Left hindlimb (tissue), 1 donor: ENCODE measurements around the gene LINC00305.

Experiments used
- DNase-seq: peaks from one replicate; pipeline ENCODE4 v3.0.0-alpha.2; 2018

The LINC00305 gene

DNA sequence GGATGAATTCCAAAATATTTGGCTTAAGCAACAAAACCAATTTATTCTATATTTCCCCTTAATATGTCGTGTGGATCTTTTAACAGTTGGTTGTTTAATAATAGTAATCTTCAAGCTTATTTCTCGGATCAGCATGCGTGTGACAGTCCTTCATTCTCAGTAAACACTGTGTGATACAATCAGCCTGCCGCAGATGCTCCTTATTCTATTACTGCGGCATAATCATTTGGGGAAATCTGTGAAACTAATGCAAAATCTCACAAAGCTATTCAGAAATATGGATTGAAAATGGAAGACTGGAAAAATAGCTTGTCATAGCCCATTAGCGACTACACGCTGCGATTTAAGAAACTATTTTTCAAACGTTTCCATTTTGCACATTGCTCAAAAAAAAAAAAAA, 36.9 kb downstream of the LINC00305 start:
- no peak for DNase-seq

DNA sequence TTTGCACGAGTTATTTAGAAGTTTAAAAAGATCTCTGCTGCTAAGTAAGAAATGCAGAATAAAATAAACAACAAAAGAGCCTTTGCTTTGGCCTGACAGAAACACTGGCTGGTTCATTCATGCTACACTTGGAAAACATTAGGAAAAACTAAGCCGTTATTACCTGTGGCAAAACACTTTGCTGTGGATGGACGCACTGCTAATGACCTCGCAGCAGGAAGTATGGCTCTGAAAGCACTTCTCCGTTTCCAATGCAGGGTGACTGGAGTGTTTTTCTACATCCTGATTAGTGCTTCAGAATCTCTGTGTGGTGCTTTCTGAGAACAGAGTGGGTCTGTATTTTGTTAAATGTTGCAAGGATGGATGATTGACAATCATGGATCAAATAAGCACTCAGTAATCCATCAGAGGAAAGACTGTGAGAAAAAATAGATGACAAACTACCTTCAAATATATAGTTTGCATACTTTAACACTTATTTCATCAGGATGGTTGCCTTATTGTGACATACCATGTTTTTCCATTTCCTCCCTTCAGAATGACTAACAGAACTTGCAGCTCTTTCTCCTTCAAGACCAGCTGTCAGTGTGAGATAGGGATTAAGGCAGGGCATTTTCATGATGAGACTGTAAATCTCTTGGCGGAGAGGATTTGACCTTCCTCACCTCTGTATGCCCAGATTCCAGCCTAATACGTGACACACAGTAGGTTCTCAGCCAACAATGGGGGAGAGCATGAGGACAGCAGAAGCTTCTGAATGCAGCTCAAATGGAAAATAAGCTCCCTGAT, 38.0 kb downstream of the LINC00305 start:
- no peak for DNase-seq

DNA sequence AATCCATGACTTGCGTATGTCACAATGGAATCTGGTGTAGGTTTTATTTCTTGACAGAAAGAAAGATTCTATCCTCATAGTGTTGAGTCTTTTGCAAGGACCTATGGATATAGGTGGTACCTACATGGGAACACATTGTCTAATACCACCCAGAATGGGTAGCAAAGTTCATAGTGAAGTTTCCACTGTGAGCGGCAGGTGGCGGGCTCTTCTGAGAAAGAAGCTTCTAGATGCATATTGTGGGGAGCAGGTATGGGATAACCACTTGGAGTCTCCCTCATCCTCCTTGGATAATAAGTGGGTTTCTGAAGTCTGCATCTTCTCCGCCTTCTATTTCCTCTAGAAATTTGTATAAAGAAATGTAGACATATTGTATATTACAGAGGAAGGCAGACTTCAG, 44.9 kb downstream of the LINC00305 start:
- no peak for DNase-seq

DNA sequence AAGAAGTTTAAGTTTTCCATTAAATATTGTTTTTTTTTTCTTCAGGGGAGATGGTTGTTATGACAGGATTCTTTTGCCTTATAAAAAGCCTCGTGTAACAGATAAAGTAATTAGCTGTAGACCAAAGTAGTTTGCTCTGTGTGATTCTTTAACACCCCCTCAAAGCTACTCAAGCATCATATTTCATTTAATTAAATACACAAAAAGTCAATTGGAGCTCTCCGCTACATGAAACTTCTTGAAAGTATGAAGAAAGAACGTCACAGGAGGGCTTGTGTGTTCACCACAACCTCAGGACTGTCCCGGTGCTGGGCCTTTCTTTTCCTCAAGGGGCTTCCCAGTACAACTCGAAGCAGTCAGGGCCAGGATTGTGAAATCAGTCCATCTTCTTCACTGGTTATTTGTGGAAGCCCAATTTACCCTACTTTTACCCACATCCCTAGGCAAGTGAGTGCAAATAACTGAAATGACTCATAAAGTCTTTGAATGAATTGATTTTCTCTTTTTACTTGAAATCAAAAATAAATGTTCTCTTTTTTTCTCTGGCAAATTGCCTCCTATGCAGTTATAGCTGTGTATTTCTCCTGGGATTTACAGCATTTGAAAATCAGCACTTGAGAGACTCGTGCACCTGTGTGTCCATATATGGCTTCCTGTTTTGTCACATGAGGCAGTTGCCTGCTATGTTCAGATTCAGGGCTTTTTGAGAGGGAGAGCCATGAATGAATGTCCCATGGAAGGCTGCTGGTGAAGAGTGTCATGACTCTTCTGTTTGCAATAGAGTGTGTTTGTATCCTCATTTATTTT, 48.6 kb downstream of the LINC00305 start:
- DNase-seq = no peak

DNA sequence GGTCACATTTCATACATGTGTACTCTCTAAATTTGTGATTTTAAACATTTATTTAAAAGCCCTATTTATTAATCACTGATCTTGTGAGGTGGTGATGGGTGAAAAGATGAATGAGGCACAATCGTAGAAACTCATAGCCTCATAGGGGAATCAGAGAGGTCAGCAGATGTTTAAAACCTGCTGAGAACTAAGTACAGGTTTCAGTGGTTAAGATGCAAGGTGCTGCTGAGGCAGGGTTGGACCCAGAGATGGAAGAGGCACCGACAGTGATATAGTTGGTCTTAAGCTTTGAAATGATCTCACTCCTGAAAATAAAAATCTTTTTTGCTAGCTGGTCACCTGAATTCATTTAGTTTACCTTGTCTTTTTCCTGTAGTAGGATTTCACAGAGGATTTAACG, 49.6 kb downstream of the LINC00305 start:
- no peak for DNase-seq

DNA sequence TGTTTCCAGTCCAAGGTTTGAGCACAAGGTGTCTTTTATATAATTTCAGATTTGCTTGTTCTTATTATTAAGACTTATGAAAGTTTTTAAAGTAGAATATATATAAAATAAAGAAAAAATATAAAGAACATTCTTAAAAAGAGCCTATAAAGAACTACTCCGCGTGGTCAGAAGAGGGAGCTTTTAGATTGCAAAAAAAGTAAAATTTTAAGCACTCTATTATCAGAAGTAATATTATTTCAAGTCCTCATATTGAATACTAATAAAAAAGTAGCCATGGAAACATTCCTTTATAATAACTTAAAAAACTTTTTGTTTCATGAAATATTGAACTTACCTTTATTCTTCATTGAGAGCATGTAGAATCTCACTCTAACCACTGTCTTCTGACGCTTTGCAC, 51.4 kb downstream of the LINC00305 start:
- no peak for DNase-seq

DNA sequence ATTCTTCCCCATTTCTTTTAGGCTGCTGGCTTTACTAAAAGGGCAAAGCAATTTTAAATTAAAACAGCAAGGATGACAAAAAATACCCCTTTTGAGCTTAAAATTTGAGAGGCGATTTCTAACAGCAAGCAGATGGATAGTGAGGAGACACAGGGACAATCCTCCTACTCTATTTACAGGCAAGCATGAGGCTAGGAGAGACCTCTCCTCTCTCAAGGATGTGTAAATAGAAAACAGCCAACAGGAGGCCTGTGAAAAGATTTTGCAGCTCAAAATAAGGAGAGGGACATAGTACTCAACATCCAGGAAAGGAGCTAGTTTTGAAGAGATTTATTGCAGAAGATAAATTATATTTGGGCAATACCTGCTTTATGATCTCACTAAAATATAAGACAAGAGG, 53.8 kb downstream of the LINC00305 start:
- no peak for DNase-seq

DNA sequence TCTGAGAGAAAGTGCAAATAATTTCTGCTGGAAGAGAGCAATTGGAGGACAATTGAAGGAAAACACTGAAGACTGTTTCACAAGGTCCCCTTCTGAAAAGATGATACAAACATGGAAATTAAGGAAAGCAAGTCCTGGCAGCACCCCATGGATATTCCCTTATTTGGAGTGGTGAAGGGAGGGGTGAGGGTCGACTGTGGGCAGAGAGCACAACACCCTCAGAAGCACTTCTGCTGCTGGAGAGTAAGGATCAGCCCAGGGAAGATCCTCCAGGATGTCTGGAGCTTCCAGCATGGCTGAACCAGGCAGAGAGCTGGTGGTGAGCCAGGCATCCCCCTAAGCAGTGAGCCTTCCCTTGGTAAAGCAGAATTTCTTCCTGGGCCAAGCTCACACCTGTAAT, 54.7 kb downstream of the LINC00305 start:
- DNase-seq = no peak

DNA sequence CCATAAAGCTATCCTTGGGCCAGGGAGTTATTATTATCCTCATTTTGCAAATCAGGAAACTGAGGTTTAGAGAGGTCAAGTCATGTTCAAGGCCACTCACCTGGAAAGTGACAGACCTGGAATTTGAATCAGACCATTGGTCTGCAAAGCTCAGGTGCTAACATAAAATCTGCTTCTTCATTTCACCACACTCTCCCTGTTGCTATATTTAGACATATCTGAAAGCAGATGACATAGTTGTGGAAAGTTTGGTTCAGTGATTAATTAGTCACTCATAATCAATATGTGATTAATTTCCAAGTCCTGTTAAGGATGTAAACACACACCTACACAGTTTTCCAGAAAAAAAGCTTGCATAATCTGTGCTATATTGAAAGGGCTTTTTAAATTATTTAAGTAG, 57.4 kb downstream of the LINC00305 start:
- no peak for DNase-seq

DNA sequence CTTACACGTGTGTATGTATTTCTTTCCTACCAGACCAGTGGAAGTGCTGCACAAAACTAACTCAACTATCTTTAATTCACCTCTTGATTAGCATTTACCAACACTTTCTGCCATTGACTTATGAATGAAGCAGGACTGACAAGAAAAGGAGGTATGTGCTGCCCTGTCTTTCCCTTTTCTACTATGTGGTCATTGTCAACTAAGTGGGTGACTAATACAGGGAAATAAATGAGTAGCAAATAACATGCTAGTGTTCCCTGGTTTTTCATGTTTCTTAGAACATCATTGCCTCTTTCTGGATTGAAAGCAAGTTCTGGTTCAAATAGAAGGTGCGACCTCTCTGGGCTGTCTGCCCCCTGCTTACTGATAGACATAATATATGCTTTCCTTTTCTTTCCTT, 58.0 kb downstream of the LINC00305 start:
- DNase-seq = no peak

DNA sequence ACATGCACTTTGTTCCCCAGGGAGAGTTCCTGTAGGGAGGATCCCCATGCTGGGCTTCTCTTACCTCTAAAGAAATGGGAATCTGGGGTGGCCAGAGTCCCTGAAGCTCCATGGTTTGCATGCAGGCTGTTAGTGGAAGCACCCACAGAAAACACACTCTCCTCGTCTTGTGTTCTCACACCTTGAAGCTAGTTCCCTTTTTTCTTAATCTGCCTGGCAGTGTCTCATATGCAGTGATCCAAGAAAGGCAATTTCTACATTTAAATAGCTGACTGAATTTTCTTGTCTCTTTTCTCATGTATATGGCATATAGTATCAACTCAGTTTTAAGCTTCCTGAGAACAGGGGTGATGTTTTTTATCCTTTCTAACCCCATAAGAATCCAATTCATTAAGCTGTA, 65.0 kb downstream of the LINC00305 start:
- no peak for DNase-seq

DNA sequence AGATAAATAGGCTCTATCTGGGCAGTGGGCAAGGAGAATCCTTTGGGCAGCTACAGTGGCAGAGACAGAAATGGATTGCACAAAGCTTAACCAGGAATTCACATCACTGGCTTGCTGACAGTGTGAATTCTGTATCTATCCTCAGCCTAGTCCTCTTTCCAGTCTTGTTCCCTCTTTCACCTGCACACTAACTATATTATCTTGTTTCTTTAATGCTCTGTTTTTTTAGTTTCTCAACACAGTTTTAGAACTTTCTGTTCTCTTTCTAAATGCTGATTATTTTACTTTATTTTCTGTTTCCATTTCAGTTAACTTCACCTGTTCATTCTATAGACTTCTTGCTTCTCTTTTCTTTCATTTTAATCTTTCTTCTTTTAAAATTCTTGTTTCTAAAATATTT, 66.4 kb downstream of the LINC00305 start:
- DNase-seq = no peak

DNA sequence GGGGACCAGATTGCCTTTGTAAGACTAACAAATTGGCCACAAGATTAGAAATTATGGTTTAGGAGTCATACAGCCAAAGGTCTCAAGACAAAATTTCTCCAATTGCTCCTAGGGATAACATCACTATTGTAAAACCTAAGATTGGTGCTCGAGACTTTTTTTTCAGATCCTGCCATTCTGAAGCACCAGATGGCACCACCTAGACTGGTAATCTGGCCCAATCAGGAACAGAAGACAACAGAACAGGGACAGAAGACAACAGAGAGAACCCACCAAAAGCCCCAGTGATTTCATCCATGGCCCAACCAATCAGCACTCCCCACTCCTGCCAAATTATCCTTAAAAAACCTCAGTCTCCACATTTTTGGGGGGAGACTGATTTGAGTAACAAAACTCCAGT, 66.8 kb downstream of the LINC00305 start:
- DNase-seq = no peak

DNA sequence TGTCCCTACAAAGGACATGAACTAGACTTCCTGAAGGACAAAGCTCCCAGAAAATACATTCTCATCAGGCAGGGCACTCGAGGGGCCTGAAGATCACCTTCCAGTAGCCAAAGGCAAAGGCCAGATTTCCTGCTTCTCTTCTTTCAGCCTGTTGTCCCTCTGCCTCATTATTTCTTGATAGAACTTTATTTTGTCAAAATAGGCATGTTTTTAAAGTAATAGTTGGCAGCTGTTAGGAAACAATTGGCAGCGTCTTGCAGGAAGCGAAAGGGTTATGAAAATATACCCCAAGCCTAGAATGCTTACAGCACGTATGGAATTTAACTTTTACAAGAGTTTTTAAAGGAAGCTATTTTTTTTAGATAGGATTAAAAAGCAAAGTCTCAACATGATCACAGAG, 74.9 kb downstream of the LINC00305 start:
- no peak for DNase-seq

DNA sequence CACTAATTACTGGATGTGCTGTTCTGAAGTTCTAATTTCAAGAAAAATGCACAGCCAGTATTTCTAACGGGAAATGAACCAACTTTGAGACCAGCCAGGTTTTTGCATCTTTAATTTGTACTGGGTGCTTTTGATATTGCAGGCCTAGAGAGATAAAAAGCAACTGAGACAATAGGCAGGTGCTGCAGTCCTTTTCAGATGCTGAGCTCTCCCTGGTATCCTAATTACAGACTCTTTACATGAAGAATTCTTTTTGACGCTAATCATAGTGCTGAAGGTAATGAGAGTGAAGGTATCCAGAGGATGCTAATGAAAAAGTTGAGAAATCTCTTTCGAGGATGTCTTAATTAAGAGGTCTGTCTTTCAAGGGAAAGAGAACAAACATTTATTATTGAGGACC, 93.9 kb downstream of the LINC00305 start:
- DNase-seq = no peak

DNA sequence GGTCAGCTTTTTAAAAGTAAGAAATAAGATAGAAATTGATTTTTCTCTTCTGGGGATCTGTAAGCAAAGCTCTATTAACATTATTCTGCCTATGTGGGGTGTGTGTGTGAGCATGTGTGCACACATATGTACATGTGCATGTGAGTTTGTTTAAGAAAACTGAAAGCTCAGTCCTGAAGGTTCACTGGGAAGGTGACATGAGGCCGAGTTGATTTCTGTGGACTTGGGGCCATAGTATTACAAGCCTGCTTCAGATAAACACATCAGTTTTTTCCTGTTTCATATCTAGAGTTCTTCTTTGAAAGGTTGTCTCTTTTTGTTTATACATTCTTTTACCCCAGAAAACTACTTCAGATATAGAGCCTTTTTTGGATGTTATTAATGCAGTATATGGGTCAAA, 95.6 kb downstream of the LINC00305 start:
- no peak for DNase-seq

DNA sequence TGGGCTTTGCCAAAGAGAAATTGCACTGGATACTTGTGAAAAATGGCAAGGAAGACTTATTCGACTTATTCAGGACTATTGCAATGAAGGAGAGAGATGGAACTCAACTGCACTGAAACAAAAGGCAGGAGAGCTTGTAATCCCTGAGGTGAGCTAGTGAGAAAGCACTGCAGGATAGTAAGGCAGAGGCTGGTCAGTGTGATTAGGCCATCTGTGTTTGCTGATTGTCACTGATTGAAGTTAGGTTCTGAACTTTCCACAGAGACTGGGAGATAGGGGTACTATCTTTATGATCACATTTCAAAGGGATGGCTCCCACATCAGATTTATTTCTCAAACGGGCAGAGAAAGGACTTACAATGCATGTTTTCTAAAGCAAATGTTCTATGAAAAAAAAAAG, 96.1 kb downstream of the LINC00305 start:
- no peak for DNase-seq

DNA sequence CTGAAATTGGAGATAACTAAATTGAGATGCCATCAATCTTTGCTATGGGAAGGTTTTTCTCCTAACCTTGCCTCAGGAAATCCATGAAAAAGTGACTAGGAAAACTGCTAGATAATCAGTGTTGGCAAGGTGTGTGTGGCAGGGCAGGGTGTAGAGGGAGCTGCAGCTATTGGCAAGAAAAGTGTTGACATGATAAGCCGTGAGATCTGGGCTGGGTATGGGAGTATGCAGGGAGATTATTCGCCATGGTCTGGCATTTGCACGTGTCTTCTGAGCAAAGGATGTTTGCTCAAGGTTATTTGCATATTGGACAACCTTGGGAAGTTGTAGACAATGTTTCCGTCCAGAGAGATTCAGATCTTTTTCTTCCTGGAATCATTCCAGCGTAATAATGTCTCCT, 104.3 kb downstream of the LINC00305 start:
- DNase-seq = no peak

DNA sequence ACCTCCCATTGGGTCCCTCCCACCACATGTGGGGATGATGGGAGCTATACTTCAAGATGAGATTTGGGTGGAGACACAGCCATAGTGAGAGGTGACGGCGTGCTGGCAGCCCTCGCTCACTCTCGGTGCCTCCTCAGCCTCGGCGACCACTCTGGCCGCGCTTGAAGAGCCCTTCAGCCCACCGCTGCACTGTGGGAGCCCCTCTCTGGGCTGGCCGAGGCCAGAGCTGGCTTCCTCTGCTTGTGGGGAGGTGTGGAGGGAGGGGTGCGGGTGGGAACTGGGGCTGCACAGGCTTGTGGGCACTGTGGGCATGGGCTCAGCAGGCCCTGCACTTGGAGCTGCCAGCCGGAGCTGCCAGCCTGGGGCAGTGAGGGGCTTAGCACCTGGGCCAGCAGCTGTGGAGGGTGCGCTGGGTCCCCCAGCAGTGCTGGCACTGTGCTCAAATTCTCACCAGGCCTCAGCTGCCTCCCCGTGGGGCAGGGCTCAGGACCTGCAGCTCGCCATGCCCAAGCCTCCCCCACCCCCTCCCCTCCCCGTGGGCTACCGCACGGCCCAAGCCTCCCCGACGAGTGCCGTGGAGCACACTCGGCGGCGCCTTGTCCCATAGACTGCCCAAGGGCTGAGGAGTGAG, 106.0 kb downstream of the LINC00305 start:
- DNase-seq = no peak

DNA sequence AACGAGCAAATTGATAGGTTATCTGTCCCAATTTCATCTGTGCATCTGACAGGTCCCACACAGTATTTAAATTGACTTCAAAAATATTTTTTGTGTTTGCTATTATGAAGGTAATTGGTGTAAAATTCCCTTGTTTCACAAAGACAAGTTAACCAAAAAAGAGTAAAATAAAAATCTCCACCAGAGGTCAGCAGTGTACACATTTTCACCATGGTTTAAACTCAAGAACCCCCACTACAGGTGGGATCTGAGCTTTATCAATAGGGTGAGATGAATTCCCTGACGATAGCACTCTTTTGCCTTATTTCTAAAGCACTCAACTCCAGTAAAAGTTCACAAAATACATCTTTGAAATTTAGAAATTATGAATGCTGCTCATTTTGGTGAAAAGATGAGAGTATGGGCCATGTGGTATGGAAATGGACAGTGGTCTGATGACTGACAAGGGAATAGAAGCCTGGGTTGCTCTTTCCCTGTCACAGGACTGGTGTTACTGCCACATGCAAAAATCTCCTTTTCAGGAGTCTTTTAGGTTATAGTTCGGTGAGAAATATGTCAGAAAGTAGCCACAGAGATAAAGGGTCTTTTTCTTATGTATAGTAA, 111.0 kb downstream of the LINC00305 start:
- DNase-seq = no peak

DNA sequence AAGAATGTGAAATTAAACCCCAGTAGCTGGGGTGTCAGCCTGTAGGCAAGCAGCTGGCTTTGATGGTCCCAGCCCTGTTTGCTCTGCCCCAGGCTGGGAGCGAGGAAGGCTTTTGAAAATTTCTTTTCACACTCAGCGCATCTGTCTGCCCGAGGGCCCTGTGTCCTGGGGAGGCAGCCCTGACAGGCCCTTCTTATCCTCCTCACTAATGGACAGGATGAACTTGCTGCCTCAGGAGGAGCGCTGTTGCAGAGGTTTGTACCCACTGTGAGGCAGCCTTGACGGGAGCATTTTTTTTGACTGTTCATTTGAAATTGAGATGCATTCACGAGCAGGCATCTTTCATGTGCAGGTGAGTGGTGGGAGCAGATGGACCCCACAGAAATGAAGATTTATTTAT, 116.6 kb downstream of the LINC00305 start:
- DNase-seq = no peak

DNA sequence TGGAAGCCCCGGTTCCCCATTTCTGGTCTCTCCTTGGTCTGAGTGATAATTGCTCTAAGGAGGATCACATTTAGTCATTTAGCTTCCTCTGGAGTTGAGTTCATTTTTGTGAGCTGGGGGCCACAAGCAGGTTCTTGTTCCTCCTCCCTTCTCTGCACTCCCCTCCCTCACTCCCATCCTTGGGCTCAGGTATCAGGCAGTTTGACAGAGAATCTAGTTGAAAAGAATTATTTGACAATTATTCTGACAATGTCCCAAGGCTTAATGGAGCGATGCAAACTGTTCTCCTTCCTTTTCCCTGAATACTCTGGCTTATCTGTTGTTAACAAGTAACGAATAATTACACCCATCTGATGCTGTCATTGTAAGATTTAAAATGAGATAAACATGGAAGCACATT, 117.5 kb downstream of the LINC00305 start:
- DNase-seq = no peak
